IPS-11a (cell line): ENCODE data around the gene FBXW8.

Experiments used
- H3K4me3 ChIP-seq: one replicate; pipeline ENCODE4 v1.5.1; 2013; ENCODE audit warnings: low read depth, low read length, control low read depth

Gene FBXW8

GRCh38 chr12:117037289-117038022 is 126.7 kb downstream of the FBXW8 start:
- no peak overlapping the region for H3K4me3 ChIP-seq

GRCh38 chr12:117038023-117038680 is 127.4 kb downstream of the FBXW8 start:
- H3K4me3 ChIP-seq: no peak overlapping the region

DNA sequence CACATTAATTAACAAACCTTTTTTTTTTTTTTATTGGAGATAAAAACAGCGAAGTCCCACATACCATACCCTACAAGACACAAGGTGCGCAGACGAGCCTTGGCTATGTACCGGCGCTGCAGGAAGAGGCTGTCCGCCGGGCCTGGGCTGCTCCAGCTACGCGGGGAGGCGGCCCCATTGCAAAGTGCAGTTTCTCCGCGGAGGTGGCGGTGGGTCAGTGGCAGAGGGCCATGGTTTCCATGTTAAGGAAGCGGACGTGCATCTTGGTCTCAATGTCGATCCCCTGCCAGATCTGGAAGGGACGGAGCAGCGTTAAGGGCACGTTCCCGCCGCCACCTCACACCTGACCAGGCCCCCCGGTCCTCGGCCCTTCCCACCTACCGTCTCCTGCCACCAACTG is 128.2 kb downstream of the FBXW8 start:
- no peak overlapping the region for H3K4me3 ChIP-seq

GRCh38 chr12:117039891-117040309 is 129.2 kb downstream of the FBXW8 start:
- H3K4me3 ChIP-seq: no peak overlapping the region

DNA sequence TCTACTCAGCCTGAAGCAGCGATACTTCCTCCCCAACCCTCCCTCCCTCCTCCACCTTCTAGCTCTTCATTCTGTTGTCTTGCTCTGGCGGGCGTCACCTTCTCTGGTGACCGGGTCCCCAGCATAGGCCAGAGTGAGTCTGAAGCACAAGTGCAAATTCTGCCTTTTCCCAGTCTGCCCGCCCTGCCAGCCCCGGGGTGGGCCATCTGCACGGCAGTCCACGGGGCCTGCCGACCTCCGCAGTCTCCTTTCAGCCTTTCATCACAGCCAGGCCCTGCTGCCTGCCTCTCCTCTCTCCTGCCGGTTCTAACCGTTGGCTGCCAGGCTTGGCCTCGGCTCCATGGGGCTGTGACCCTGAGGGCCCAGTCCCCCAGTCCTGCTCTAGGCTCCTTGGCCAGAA is 129.7 kb downstream of the FBXW8 start:
- H3K4me3 ChIP-seq: no peak overlapping the region

GRCh38 chr12:117041798-117042170 is 131.0 kb downstream of the FBXW8 start:
- H3K4me3 ChIP-seq: no peak overlapping the region

- no peak overlapping the region for H3K4me3 ChIP-seq
Measured at GRCh38 chr12:117042171-117042842, 131.6 kb downstream of the FBXW8 start.

DNA sequence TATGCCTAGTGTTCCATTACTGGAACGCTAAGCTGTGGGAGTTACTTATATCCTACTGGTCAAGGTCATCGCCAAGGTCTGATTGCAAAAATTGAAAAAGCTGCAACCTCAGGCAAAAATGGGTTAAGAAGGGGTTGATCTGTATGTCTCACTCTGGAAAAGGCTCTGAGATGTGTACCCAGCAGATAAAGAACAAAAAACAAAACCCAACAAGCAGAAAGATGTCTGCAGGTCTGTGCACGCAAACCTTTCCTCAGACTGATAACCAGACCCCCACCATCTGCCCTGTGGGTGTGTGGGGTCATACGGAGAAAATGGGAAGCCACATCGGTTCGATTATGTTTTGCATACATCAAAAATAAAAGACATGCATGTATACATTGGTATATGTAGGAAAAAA is 132.1 kb downstream of the FBXW8 start:
- H3K4me3 ChIP-seq: no peak overlapping the region

DNA sequence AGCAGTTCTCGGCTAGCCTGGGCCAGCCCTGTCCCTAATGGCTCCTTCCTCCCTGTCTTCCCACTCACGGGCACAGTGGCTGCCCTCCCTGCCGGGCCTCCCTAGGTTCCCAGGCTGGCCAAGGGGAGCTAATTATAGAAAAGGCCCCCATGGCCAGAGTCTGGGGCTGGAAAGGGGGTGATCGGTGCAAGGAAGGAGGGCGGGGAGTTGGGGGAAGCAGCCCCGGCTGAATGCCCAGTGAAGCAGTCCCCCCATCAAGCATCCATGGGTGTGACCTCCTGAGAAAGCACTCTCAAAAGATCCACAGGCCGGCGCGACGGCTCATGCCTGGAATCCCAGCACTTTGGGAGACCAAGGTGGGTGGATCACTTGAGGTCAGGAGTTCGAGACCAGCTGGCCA is 133.6 kb downstream of the FBXW8 start:
- H3K4me3 ChIP-seq: no peak overlapping the region

DNA sequence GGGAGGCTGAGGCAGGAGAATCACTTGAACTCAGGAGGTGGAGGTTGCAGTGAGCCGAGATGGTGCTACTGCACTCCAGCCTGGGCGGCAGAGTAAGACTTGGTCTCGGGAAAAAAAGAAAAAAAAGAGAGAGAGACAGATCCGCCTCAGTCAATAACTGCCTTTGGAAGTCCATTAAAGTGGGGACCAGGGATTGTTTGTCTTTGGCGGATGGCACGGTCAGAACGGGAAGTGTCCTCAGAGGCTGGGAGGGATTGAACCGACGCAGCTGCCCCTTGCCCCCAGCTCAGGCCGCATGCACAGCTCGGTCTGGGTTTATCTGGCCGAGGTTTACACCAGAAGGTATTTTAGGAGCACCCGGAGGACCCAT is 134.0 kb downstream of the FBXW8 start:
- H3K4me3 ChIP-seq: no peak overlapping the region

DNA sequence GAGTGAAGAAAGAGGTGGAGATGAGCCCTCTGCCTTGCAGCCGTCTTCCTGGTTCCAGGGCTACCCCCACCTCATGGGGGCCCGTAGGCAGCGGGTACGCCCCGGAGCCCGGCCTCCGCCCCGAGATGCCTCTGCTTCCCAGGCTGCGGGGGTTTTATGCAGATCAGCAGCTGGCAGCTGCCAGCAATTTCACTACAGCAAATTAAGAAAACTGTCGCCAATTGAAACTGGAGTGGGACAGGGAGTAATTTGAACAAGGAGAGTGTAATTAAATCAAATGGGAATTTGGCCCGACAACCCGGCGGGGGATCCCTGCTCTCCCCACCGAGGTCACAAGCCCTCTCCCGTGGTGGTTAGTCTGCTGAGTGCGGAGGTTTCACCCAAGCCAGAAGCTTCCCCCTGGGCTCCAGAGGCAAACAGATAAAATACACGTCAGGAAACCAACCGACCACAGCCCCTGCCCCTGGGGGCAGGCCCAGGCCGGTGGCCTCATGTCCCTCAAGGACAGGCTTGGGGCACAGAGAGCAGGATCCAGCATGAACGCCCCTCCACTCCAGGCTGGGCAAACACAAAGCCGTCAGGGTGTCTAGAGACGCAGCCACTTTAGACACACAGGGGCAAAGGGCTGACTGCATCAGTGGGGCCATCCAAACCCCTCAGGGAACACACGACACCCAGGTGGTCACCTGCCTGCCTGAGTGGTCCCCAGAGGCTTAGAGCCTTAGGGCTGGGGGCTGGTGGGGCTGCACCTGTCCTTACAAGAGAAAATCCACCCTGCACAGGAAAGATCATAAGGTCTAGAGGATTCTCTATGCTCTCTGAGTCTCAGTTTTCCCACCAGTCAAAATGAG is 134.6 kb downstream of the FBXW8 start:
- no peak overlapping the region for H3K4me3 ChIP-seq

- H3K4me3 ChIP-seq: no peak overlapping the region
Measured at GRCh38 chr12:117046011-117046369, 135.2 kb downstream of the FBXW8 start.

- no peak overlapping the region for H3K4me3 ChIP-seq
Measured at GRCh38 chr12:117046425-117046824, 135.7 kb downstream of the FBXW8 start.

GRCh38 chr12:117046861-117047530 is 136.2 kb downstream of the FBXW8 start:
- no peak overlapping the region for H3K4me3 ChIP-seq

- no peak overlapping the region for H3K4me3 ChIP-seq
Measured at GRCh38 chr12:117047810-117048584, 137.2 kb downstream of the FBXW8 start.

GRCh38 chr12:117048585-117048904 is 137.8 kb downstream of the FBXW8 start:
- no peak overlapping the region for H3K4me3 ChIP-seq

GRCh38 chr12:117049295-117049694 is 138.5 kb downstream of the FBXW8 start:
- H3K4me3 ChIP-seq: no peak overlapping the region

DNA sequence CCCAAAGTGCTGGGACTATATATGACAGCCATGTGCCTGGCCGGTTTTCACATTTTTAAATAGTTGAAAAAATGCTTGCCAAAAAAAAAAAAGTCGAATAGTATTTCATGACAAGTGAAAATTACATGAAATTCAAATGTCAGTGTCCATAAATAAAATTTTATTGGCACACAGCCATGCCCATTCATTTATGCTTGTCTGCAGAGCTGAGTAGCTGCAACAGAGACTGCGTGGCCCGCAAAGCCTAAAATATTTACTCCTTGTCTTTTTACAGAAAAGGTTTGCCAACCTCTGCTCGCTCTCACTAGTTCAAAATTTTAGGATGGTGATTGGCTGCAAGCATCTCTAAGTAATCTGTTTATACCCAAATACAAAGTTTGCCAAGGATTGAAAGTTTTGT is 139.3 kb downstream of the FBXW8 start:
- H3K4me3 ChIP-seq: no peak overlapping the region

DNA sequence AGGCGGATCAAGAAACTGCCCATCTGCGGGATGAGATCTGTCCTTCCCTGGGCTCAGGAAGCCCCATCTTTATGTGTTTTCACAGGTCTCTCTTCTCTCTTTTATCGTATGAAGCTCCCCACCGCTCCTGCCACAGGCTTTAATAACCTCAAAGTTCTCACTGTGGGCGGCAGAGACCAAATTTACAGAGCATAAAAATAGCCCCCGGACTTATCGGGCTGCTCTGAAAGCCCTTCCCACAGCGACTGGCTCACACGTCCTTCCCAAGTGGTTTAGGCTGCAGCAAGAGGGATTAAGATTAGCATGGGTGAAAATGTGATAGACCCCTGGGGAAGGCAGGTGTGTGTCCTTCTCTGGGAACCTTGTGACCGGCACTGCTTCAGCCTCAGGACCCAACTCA is 140.6 kb downstream of the FBXW8 start:
- no peak overlapping the region for H3K4me3 ChIP-seq

DNA sequence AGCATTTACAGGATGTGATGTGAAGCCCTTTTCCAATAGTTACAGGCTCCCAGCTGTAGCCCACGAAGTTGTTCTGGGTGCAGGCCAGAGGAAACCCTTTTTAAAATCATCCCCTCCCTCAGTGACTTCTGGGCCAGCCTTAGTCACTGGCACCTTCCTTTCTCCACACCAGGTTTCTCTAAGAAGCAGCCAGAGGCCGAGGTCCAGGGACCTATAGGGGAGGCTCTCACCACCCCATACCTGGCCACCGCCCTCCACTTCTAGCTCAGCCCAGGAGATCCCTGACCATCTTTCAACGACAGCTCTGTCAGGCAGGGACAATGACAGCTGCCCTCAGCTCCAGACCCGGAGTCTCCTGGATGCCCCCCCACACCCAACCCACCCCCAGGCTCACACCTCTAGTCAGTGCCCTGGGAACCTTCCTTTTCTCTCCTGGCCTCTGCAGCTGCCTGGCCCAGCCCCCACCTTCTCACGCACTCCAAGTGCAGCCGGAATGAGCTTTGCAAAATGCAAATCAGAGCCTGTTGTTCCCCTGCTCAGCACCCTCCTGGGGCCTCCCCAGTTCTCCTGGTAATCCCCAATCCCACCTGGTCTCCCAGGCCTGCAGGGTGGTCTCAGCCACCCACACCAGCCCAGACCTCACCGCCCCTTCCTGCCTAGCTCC is 141.8 kb downstream of the FBXW8 start:
- no peak overlapping the region for H3K4me3 ChIP-seq
